Keratinocyte (primary cell): ENCODE measurements around the gene ARMC6. TPM values are rescaled to one million over a fixed set of nuclear protein-coding genes. Genes with fewer than 3 reads are reported as not detected.
"Not testable (repeated sequence)": the region's sequence is repeated elsewhere in the genome, so short reads cannot be mapped to it uniquely, and the experiment has no call there.

ENCODE experiments used
- DNase-seq: peaks from one replicate; pipeline ENCODE4 v3.0.0-alpha.2; 2011; ENCODE audit warnings: low read depth, missing footprints, low spot score
- FAIRE-seq: peaks from 2 replicates; lab custom pipeline; 2011; peaks lifted over from hg19 to GRCh38; lab: Jason Lieb, UNC
- H2AFZ ChIP-seq: 2 replicates; pipeline ENCODE4 v1.6.0; 2012; ENCODE audit warnings: low read length, control low read depth, inconsistent platforms; ENCODE audit not compliant: control insufficient read depth
- H3K27ac ChIP-seq: 2 replicates; pipeline ENCODE4 v1.5.1; 2011; ENCODE audit warnings: low read length; ENCODE audit not compliant: control insufficient read depth, insufficient read depth
- H3K27me3 ChIP-seq: 3 replicates; pipeline ENCODE4 v1.6.0; 2011; ENCODE audit warnings: low read length; ENCODE audit not compliant: control insufficient read depth, insufficient read depth; ENCODE audit errors: extremely low read depth
- H3K36me3 ChIP-seq, 2 experiments: 2 replicates in 1 of 2; 3 replicates in 1 of 2; pipeline ENCODE4 v1.5.1; 2011; ENCODE audit warnings: low read length in 2 of 2, mild to moderate bottlenecking in 1 of 2; ENCODE audit not compliant: control insufficient read depth in 2 of 2, insufficient read depth in 2 of 2; ENCODE audit errors: extremely low read depth in 1 of 2
- H3K4me1 ChIP-seq: 3 replicates; pipeline ENCODE4 v1.5.1; 2011; ENCODE audit warnings: low read length; ENCODE audit not compliant: control insufficient read depth, insufficient read depth; ENCODE audit errors: extremely low read depth
- H3K4me2 ChIP-seq: 3 replicates; pipeline ENCODE4 v1.6.0; 2011; ENCODE audit warnings: low read depth, low read length; ENCODE audit not compliant: control insufficient read depth, insufficient read depth; ENCODE audit errors: extremely low read depth
- H3K4me3 ChIP-seq, 3 experiments: fragments of 200-600 bp in 1 of 3; sonication (generic) in 1 of 3; 2 replicates in 2 of 3; 3 replicates in 1 of 3; pipeline ENCODE4 v1.5.1; 2011 to 2016; ENCODE audit warnings: low read length in 3 of 3, mild to moderate bottlenecking in 3 of 3, control low read depth in 2 of 3, inconsistent platforms in 1 of 3, low read depth in 1 of 3, mixed read lengths in 1 of 3, mixed run types in 1 of 3, moderate library complexity in 1 of 3; ENCODE audit not compliant: control insufficient read depth in 2 of 3, insufficient read depth in 2 of 3; ENCODE audit errors: extremely low read depth in 1 of 3
- H3K79me2 ChIP-seq: 2 replicates; pipeline ENCODE4 v1.6.0; 2012; ENCODE audit warnings: low read length; ENCODE audit not compliant: control insufficient read depth, insufficient read depth
- H3K9ac ChIP-seq: 3 replicates; pipeline ENCODE4 v1.6.0; 2011; ENCODE audit warnings: low read length; ENCODE audit not compliant: control insufficient read depth, insufficient read depth; ENCODE audit errors: extremely low read depth
- H3K9me1 ChIP-seq: 3 replicates; pipeline ENCODE4 v1.6.0; 2011; ENCODE audit warnings: low read length; ENCODE audit not compliant: control insufficient read depth, insufficient read depth; ENCODE audit errors: extremely low read depth
- H3K9me3 ChIP-seq: 2 replicates; pipeline ENCODE4 v1.5.1; 2012; ENCODE audit warnings: low read depth, low read length; ENCODE audit not compliant: control insufficient read depth
- H4K20me1 ChIP-seq: 3 replicates; pipeline ENCODE4 v1.6.0; 2011; ENCODE audit warnings: low read length; ENCODE audit not compliant: control insufficient read depth, insufficient read depth; ENCODE audit errors: extremely low read depth
- EZH2 ChIP-seq: IDR thresholded peaks from one replicate; pipeline ENCODE4 v1.6.1; 2012; ENCODE audit warnings: inconsistent platforms, mild to moderate bottlenecking, low read length, moderate library complexity
- dilution Hi-C: fragments of 300-500 bp; cut with MboI; formaldehyde crosslinking; loops from one replicate; pipeline ENCODE4 v1.7.0; 2020; ENCODE audit warnings: low sequenced_read_pairs; ENCODE audit not compliant: extremely low pct_ligation_motif_present
- polyA plus RNA-seq, 5 experiments: library from polyadenylated mRNA; depleted of rRNA in 3 of 5; stranded (reverse) in 3 of 5; stranded (forward) in 1 of 5; unstranded in 1 of 5; fragments of >200 nt; gene quantifications; 1 replicate in 1 of 5; 2 replicates in 3 of 5; 3 replicates in 1 of 5; pipeline versions ENCODE4 v1.2.1 to v1.2.3, GENCODE V29; 2011 to 2012; ENCODE audit warnings: missing spikeins in 2 of 5, low read depth in 1 of 5, low replicate concordance in 1 of 5
- TF ChIP-seq, protein P1 (sequence below), 3 experiments: IDR thresholded peaks in 1 of 3; conservative IDR thresholded peaks in 1 of 3; optimal IDR thresholded peaks in 1 of 3; 2 replicates in 2 of 3; 3 replicates in 1 of 3; pipeline versions ENCODE3 to v1.5.1; 2011; ENCODE audit warnings: low read length in 3 of 3, mild to moderate bottlenecking in 3 of 3, moderate library complexity in 2 of 3, control low read depth in 1 of 3, inconsistent platforms in 1 of 3; ENCODE audit not compliant: insufficient read depth in 2 of 3; ENCODE audit errors: extremely low read depth in 1 of 3

ARMC6 gene
- polyA plus RNA-seq, 1 donor (not counting 4 experiments of a cell fraction or from before 2014, with no cell fraction given): 23.8 TPM

GRCh38 chr19:19101540-19101939 lies 68.1 kb downstream of the ARMC6 start:
- no peaks in the 10 kb centered on the region for H3K4me1 ChIP-seq
- H3K79me2 ChIP-seq: no peaks in the 10 kb centered on the region
- no peak for DNase-seq
- no peak overlapping the region for H3K4me2 ChIP-seq
- H3K27me3 ChIP-seq: no peaks in the 10 kb centered on the region
- H2AFZ ChIP-seq: no peak overlapping the region
- no peaks in the 10 kb centered on the region for H4K20me1 ChIP-seq
- H3K9me1 ChIP-seq: no peaks in the 10 kb centered on the region
- H3K9ac ChIP-seq: no peak overlapping the region
- no peak overlapping the region for H3K27ac ChIP-seq
- no peaks in the 10 kb centered on the region for H3K36me3 ChIP-seq
- dilution Hi-C loops: no loop called here
- H3K9me3 ChIP-seq: peaks cover 2% of the 10 kb centered on the region
- no peak for TF ChIP-seq EZH2
- TF ChIP-seq, protein P1, sequence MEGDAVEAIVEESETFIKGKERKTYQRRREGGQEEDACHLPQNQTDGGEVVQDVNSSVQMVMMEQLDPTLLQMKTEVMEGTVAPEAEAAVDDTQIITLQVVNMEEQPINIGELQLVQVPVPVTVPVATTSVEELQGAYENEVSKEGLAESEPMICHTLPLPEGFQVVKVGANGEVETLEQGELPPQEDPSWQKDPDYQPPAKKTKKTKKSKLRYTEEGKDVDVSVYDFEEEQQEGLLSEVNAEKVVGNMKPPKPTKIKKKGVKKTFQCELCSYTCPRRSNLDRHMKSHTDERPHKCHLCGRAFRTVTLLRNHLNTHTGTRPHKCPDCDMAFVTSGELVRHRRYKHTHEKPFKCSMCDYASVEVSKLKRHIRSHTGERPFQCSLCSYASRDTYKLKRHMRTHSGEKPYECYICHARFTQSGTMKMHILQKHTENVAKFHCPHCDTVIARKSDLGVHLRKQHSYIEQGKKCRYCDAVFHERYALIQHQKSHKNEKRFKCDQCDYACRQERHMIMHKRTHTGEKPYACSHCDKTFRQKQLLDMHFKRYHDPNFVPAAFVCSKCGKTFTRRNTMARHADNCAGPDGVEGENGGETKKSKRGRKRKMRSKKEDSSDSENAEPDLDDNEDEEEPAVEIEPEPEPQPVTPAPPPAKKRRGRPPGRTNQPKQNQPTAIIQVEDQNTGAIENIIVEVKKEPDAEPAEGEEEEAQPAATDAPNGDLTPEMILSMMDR (optimal IDR thresholded peaks at IDR 0.05 in 1 of 3, IDR thresholded peaks at IDR 0.05 in 1 of 3, conservative IDR thresholded peaks at IDR 0.05 in 1 of 3; ENCODE audit: extremely low read depth in 1 of 3, insufficient read depth in 2 of 3, low read length in 3 of 3): no peak
- no peak for FAIRE-seq
- no peak overlapping the region for H3K4me3 ChIP-seq

GRCh38 chr19:19102566-19102965 lies 69.2 kb downstream of the ARMC6 start:
- H3K4me1 ChIP-seq, H3K9ac ChIP-seq, H3K4me2 ChIP-seq, H3K27me3 ChIP-seq, H3K4me3 ChIP-seq, H3K9me3 ChIP-seq, DNase-seq, H3K27ac ChIP-seq, H3K9me1 ChIP-seq, H2AFZ ChIP-seq, H3K36me3 ChIP-seq, dilution Hi-C loops, FAIRE-seq, H3K79me2 ChIP-seq, H4K20me1 ChIP-seq: not testable (repeated sequence)

- dilution Hi-C loops: no loop called here
- DNase-seq: peak; percentile 19
- no peaks in the 10 kb centered on the region for H3K27me3 ChIP-seq
- H3K79me2 ChIP-seq: no peaks in the 10 kb centered on the region
- FAIRE-seq: no peak
- TF ChIP-seq EZH2: no peak
- TF ChIP-seq, protein P1 (optimal IDR thresholded peaks at IDR 0.05 in 1 of 3, IDR thresholded peaks at IDR 0.05 in 1 of 3, conservative IDR thresholded peaks at IDR 0.05 in 1 of 3; ENCODE audit: extremely low read depth in 1 of 3, insufficient read depth in 2 of 3, low read length in 3 of 3): no peak
- H3K4me3 ChIP-seq: no peak overlapping the region
- peaks cover 2% of the 10 kb centered on the region for H3K9me3 ChIP-seq
- H3K9ac ChIP-seq: no peak overlapping the region
- no peaks in the 10 kb centered on the region for H3K4me1 ChIP-seq
- no peak overlapping the region for H3K4me2 ChIP-seq
- H4K20me1 ChIP-seq: no peaks in the 10 kb centered on the region
- no peak overlapping the region for H3K27ac ChIP-seq
- no peaks in the 10 kb centered on the region for H3K36me3 ChIP-seq
- H2AFZ ChIP-seq: no peak overlapping the region
- H3K9me1 ChIP-seq: no peaks in the 10 kb centered on the region
Measured at GRCh38 chr19:19103167-19103566, 69.8 kb downstream of the ARMC6 start.
